Kidney (tissue), 14 donors: ENCODE results near the gene ANKRD29. TPM values are rescaled to one million over a fixed set of nuclear protein-coding genes. Genes with fewer than 3 reads are reported as not detected.

Experiments used
- DNase-seq, 5 donors: peaks; one replicate each; pipeline ENCODE4 v3.0.0-alpha.2; 2013 to 2020
- FAIRE-seq: peaks from 2 replicates; lab custom pipeline; 2012; peaks lifted over from hg19 to GRCh38; lab: Jason Lieb, UNC
- H3K27ac ChIP-seq, 2 donors: one replicate each; pipeline ENCODE4 v1.7.0; 2013; ENCODE audit warnings: low read depth in 2 of 2, low read length in 2 of 2, inconsistent platforms in 1 of 2
- H3K27me3 ChIP-seq: one replicate; pipeline ENCODE4 v1.7.1; 2013; ENCODE audit warnings: low read length, inconsistent platforms; ENCODE audit not compliant: control insufficient read depth, insufficient read depth
- H3K36me3 ChIP-seq, 3 donors: one replicate each; pipeline versions ENCODE4 v1.7.0 to v1.7.1; 2013; ENCODE audit warnings: low read length in 3 of 3, control low read depth in 1 of 3, inconsistent platforms in 1 of 3; ENCODE audit not compliant: insufficient read depth in 3 of 3, control insufficient read depth in 2 of 3
- H3K4me1 ChIP-seq, 3 donors: one replicate each; pipeline versions ENCODE4 v1.7.0 to v1.7.1; 2013; ENCODE audit warnings: low read length in 3 of 3, inconsistent platforms in 1 of 3, low read depth in 1 of 3; ENCODE audit not compliant: control insufficient read depth in 2 of 3, insufficient read depth in 2 of 3
- H3K4me3 ChIP-seq, 3 donors: one replicate each; pipeline versions ENCODE4 v1.7.0 to v1.8.1; 2013; ENCODE audit warnings: low read length in 3 of 3, control low read depth in 1 of 3, inconsistent platforms in 1 of 3
- H3K9ac ChIP-seq, 3 donors: one replicate each; pipeline versions ENCODE4 v1.7.0 to v1.7.1; 2013; ENCODE audit warnings: low read length in 3 of 3, control low read depth in 1 of 3, inconsistent platforms in 1 of 3
- H3K9me3 ChIP-seq, 3 donors: one replicate each; pipeline versions ENCODE4 v1.7.0 to v1.7.1; 2013; ENCODE audit warnings: low read length in 3 of 3, control low read depth in 1 of 3, inconsistent platforms in 1 of 3; ENCODE audit not compliant: control insufficient read depth in 2 of 3, insufficient read depth in 1 of 3
- CTCF ChIP-seq: IDR thresholded peaks from 3 replicates; pipeline ENCODE4 v1.5.1; 2012; ENCODE audit warnings: mild to moderate bottlenecking, moderate library complexity, borderline replicate concordance; ENCODE audit not compliant: insufficient read depth; ENCODE audit errors: extremely low read depth
- intact Hi-C: fragments of 100-400 bp; cut with DNase I; formaldehyde crosslinking; loops from one replicate; pipeline ENCODE4 v1.11.1; 2022
- polyA plus RNA-seq: library from polyadenylated mRNA; stranded (reverse); fragments of 350-450 nt; fragmentation: Illumina TruSeq; extraction: RNeasy Lipid Tissue Mini Kit (QIAGEN cat#74804); gene quantifications from one replicate; pipeline ENCODE4 v1.2.3, GENCODE V29; 2014; ENCODE audit warnings: low read depth, low replicate concordance; ENCODE audit not compliant: insufficient read depth
- total RNA-seq: library from RNA; stranded (reverse); fragmentation: NEBNext Ultra II Directional; extraction: Animal tissue kit (Norgen Biotek cat#: 25700); gene quantifications from one replicate; pipeline ENCODE4 v1.2.1, GENCODE V29; 2021
- donor health status: control.
- donor health status: control.
- donor health status: control.
- donor health status: control.
- donor health status: control.
- donor health status: DM: yes; HTN: yes; CAD: no.
- donor health status: Normal renal cell carcinoma (clear cell type).

ANKRD29 gene
- total and polyA plus RNA-seq, 2 donors from 2014 or later: 4.9 to 5.2 TPM

- H3K9ac ChIP-seq: no peak overlapping the region
- FAIRE-seq (no peak), DNase-seq (no peak)
- no peak overlapping the region for H3K27ac ChIP-seq
- no peak for TF ChIP-seq CTCF
- no peaks in the 10 kb centered on the region for H3K27me3 ChIP-seq
- H3K4me3 ChIP-seq: no peak overlapping the region
- H3K36me3 ChIP-seq: peaks cover 0 to 35% (median 27%) of the 10 kb centered on the region in 3 donors
- intact Hi-C loops: no loop called here
- no peaks in the 10 kb centered on the region for H3K4me1 ChIP-seq
- no peaks in the 10 kb centered on the region for H3K9me3 ChIP-seq
These were observed 108.8 kb downstream of the ANKRD29 start for GRCh38 chr18:23553887-23554286.

- TF ChIP-seq CTCF: no peak
- Histone ChIP-seq H3K9ac (no peak overlapping the region), H3K27me3 (no peaks in the 10 kb centered on the region), H3K9me3 (no peaks in the 10 kb centered on the region), H3K36me3 (peaks cover 0 to 41% (median 29%) of the 10 kb centered on the region in 3 donors), H3K4me3 (no peak overlapping the region), H3K4me1 (no peaks in the 10 kb centered on the region), H3K27ac (no peak overlapping the region)
- FAIRE-seq: no peak
- intact Hi-C loops: no loop called here
- DNase-seq: no peak
These were observed 110.2 kb downstream of the ANKRD29 start for GRCh38 chr18:23552505-23552904.

- Histone ChIP-seq H3K27me3 (no peaks in the 10 kb centered on the region), H3K36me3 (peaks cover 0 to 42% (median 28%) of the 10 kb centered on the region in 3 donors)
These were observed 110.7 kb downstream of the ANKRD29 start for GRCh38 chr18:23551978-23552377.

More at GRCh38 chr18:23551978-23552377, 110.7 kb downstream of the ANKRD29 start:
- H3K9me3 ChIP-seq: no peaks in the 10 kb centered on the region
- H3K27ac ChIP-seq: no peak overlapping the region
- no peak overlapping the region for H3K4me3 ChIP-seq
- TF ChIP-seq CTCF: no peak
- FAIRE-seq (no peak), DNase-seq (no peak)
- intact Hi-C loops: no loop called here
- no peak overlapping the region for H3K9ac ChIP-seq
- H3K4me1 ChIP-seq: no peaks in the 10 kb centered on the region
